ENCODE results near the gene SNRPA1.

Gene SNRPA1

GRCh38 chr15:101244036-101244781, 50.8 kb downstream of the SNRPA1 start:
- no peak overlapping the region for H3K4me3 ChIP-seq (ENCODE audit: low read depth, low read length)

GRCh38 chr15:101243420-101243819, 51.6 kb downstream of the SNRPA1 start:
- H3K4me3 ChIP-seq (ENCODE audit: low read depth, low read length) = no peak overlapping the region

GRCh38 chr15:101242999-101243336, 52.1 kb downstream of the SNRPA1 start:
- no peak overlapping the region for H3K4me3 ChIP-seq (ENCODE audit: low read depth, low read length)

- no peak overlapping the region for H3K4me3 ChIP-seq (ENCODE audit: low read depth, low read length)
Measured at GRCh38 chr15:101242160-101242998, 52.7 kb downstream of the SNRPA1 start.

- H3K4me3 ChIP-seq (ENCODE audit: low read depth, low read length) = no peak overlapping the region
Measured at GRCh38 chr15:101240358-101240757, 54.7 kb downstream of the SNRPA1 start.

GRCh38 chr15:101239724-101240136, 55.3 kb downstream of the SNRPA1 start:
- no peak overlapping the region for H3K4me3 ChIP-seq (ENCODE audit: low read depth, low read length)

GRCh38 chr15:101237251-101237650, 57.8 kb downstream of the SNRPA1 start:
- no peak overlapping the region for H3K4me3 ChIP-seq (ENCODE audit: low read depth, low read length)

- H3K4me3 ChIP-seq (ENCODE audit: low read depth, low read length) = no peak overlapping the region
Measured at GRCh38 chr15:101233651-101234280, 61.3 kb downstream of the SNRPA1 start.

- H3K4me3 ChIP-seq (ENCODE audit: low read depth, low read length) = no peak overlapping the region
Measured at GRCh38 chr15:101232677-101233076, 62.4 kb downstream of the SNRPA1 start.

Measured in iPS-11a (cell line).